Activated naive CD8-positive, alpha-beta T cell treated with anti-CD3 and anti-CD28 coated beads, Interleukin-2, amount 50 U/mL, for 16 hours (primary cell): ENCODE results near the gene PDGFB.

Experiments used
- DNase-seq: peaks from one replicate; pipeline ENCODE4 v3.0.0-alpha.2; 2020; ENCODE audit warnings: low read depth, low spot score

PDGFB gene

DNA sequence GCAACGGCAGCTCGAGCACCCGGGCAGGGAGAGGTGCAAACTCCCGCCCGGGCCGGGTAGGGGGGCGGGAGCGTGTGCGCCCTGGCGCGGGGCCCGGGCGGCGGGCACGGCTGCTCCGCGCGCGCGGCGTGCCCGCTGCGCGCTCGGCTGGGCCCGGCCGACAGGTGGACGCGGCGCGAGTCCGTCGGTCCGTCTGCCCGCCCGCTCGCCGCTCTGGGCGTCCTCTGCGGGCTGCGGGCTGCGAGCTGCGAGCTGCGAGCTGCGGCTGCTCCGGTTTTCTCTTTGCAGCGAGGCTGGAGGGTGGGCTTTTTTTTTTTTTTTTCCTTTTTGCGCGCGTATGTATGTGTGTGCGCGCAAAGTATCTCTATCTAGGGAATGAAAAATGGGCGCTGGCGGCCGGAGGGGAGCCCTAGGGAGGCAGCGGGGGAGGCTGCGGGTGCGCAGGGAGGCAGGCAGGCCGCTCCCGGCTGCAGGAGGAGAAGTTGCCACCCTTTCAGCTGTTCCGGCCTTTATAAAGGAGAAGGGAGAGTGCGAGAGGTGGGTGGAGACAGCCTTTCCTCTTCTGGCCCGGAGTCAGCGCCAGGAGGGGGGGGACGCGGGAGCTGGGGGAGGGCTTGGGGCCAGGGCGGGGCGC is at the start of gene PDGFB:
Gene PDGFB, minus strand, starts transcription at position 487 of the 634 bp plus-strand sequence. CDS start 1,019 bp downstream, outside the sequence.
- no peak for DNase-seq

DNA sequence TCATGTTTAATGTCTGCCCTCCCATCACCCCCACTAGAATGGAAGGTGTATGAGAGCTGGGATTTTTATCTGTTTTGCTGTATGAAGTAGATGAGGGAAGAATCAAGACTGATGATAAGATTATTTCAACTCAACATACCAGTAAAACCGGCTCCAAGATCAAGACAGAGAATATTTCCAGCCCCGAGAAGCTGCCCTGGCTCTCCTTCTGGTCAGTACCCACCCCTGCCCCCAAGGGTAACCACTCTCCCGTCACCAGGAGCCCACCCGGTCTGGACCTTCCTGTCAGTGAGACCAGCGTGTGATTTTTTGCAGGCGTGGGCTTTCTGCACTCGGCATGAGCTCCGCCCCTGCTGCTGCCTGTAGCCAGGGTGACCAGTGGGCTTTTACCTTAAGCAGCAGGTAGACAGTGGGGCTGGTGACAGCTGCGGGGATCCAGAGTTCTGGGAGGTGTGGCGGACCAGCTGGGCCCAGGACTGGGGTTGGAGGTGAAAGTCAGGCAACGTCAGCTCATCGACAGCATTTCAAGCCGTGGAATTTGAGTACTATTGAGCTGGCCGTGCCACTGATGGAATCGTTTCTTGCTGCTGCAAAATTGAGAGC is 49.1 kb upstream of the PDGFB start:
- DNase-seq = no peak

DNA sequence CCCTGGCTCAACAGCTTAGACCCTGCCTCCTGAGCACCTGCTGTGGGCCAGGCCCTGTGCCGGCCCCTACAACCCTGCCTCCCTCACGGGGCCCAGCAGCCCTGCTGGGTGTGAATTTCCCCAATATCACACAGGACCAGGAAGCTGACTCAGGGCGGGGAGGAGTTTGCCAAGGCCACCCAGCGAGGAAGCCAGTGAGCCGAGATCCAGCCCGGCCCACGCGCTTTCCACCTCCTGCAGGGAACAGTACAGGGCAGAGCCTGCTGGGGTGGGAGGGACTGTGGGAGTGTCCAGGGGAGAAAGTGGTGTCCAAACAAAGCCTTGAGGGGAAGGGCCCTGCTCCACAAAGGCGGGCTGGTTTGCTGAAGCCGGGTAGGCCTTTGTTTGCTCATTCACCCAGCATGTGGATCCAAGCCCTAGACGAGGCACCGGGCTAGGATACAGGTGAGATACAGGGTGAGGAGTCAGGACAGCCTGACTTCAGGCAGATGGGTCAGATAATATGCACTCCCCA is 47.8 kb upstream of the PDGFB start:
- DNase-seq = no peak

DNA sequence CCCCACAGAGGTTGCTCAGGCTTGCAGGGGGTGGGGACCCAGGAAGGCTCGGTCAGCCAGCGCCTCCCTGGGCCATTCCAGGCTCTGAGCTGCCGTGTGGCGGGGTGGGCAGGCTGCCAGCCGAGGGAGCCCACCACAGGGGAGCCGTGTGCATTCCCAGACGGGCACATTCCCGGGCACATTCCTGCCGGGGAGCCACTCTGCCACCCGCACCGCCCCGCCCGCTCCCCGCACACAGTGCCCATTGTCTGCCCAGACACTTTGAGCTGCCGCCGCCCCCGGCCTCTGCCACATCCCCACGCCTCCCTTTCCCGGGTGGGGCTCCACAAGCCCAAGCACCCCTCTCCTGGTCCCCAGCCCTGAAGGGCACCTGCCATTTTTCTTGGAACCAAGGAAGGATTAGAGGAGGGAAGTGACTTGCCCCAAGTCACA is 47.3 kb upstream of the PDGFB start:
- DNase-seq = no peak

DNA sequence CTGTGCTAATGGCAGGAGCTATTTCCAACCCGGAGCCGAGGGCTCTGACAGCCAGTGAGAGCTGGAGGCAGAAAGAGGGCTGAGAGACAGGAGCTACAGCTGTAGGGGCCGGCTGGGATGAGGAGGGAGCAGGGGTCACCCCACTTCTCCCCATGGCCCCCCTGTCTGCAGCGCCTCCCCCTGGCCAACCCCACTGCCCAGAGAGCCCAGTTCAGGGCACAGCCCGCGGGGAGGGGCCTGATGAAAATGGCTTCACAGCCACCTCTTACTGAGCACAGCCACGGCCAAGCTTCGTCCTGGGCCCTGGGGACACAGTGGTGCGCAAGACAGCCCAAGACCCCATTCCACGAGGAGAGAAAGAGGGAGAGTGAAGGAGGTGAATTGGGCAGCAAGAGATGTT is 46.7 kb upstream of the PDGFB start:
- DNase-seq = no peak

DNA sequence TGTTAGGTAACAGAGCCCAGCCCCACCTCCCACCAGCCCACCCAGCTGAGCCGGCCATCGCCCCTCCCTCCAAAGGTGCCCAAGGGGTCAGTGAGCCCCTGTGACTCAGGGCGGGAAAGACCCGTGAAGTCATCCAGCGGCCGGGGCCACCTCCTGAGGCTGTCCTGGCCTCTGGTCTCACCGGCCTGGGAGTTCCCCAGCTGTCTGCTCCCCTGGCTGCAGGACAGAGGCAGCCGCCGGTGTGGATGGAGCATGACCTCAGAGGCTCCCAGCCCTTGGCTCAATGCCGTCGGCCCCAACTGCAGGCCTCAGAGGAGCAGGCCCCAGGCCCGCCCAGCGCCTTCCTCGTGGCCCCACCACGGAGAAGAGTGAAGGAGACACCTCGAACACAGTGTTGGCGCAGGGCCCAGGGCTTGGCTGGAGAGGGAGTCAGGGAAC is 46.0 kb upstream of the PDGFB start:
- DNase-seq = no peak

DNA sequence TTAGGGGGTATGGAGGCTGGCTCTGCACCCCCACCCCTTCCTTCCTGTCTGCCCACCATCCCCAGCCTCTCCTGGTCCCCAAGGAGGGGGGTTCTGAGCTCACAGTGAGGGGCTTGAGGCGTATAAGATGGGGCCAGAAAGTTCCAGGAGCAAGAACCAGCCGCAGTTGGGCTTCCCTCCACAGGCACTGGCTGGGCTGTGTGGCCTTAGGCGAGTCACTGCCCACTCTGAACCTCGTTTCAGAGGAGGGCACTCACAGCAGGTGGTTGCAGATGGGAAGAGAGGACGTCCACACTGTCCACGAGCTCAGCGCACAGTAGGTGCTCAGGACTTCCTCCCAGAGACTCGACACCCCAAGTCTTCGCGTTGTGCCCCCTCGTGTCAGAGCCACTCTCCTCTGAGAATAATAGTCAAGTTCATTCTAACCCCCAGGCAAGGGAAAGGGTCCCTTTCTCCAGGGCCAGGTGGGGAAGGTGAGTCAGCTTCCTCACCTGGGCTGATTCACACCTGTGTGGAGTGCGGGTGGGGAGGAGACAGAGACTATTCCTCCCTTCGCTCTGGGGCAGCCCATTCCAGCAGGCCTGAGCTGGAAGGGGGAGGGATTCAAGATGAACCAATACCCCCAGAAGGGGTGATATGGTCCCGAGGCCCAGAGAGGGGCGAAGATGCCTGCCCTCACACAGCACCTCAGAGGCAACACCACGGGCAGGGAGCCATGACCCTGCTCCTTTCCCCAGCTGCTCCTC is 45.4 kb upstream of the PDGFB start:
- no peak for DNase-seq

DNA sequence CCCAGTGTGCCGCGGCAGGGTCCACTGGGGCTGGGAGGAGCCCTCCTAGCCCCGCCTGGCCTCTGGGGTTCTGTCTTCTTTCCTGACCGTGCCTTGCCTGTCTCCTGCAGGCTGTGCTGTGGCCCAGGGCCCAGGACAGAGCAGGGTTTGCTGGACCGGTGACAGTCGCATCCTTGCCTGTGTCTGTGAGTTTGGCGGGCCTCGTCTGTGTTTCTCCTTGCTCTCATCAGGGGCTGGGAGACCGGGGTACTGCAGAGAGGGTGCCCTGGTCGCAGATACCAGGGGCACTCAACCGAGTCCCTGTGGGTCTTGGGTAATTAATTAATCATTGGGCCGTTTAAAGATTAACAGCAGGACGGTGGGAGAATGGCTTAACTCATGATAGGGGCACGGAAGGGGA is 44.8 kb upstream of the PDGFB start:
- no peak for DNase-seq

DNA sequence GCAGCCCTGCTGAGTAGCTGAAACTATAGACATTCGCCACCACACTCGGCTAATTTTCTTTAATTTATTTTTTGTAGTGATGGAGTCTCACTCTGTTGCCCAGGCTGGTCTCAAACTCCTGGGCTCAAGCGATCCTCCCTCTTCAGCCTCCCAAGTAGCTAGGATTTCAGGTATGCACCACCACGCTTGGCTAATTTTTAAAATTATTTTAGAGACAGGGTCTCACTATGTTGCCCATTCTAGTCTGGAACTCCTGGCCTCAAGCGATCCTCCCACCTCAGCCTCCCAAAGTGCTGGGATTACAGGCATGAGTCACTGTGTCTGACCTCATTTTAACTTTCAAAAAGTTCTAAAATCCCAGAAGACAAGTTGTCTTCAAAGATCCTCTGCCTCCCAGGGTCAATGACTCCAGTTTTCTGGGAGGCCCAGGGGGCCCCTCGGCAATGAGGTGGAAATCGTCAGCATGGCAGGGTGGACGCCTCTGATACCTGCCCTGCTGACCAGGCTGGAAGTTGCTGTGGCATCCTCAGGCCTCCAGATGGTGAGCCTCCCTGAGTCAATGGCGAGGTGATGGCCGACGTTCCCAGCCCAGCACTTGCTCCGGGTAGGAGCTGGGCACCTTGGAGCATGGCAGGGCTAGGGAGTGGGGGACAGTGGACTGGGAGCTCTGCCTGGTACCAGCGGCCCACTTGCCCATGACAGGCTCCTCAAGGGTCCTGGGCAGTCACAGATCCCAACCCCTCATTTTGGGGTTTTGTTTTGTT is 43.5 kb upstream of the PDGFB start:
- no peak for DNase-seq

DNA sequence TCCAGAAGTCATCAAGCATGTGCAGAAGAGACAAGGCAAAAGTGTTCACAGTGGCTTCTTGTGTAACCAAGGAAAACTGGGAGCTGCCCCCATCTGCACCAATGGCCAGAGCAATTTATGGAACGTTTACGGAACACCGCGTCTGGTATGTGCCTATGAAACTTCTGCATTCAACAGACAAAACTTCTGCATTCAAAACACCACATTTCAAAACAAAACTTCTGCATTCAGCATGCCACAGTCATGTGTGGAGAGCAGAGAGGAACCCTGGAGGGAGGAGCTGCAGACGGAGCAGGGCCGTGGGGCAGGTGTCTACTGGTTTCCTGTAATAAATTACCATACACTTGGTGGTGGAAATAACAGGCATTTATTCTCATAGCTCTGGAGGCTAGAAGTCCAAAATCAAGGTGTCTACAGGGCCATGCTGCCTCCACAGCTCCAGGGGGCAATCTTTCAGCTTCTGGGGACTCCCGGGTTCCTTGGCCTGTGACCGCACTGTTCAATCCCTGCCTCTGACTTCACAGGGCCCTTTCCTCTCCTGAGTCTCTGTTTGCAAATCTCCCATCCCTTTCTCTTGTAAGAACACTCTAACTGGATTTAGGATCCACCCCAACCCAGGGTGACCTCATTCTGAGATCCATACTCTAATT is 42.4 kb upstream of the PDGFB start:
- no peak for DNase-seq

DNA sequence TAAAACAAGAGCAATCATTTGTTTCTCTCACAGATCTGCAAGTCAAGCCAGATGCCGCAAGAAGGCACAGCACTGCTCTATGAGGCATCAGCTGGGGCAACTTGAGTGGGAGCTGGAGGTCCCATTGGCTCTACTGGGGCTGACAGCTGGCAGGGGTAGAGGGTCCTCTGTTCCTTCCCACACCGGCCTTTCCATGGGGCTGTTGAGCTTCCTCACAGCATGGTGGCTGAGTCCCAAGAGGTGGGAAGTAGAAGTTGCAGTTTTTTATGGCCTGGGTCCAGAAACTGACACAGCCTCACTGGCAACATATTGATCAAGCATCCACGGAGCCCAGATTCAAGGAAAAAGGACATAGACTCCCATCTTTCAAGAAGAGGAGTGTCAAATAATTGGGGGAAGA is 40.2 kb upstream of the PDGFB start:
- no peak for DNase-seq

DNA sequence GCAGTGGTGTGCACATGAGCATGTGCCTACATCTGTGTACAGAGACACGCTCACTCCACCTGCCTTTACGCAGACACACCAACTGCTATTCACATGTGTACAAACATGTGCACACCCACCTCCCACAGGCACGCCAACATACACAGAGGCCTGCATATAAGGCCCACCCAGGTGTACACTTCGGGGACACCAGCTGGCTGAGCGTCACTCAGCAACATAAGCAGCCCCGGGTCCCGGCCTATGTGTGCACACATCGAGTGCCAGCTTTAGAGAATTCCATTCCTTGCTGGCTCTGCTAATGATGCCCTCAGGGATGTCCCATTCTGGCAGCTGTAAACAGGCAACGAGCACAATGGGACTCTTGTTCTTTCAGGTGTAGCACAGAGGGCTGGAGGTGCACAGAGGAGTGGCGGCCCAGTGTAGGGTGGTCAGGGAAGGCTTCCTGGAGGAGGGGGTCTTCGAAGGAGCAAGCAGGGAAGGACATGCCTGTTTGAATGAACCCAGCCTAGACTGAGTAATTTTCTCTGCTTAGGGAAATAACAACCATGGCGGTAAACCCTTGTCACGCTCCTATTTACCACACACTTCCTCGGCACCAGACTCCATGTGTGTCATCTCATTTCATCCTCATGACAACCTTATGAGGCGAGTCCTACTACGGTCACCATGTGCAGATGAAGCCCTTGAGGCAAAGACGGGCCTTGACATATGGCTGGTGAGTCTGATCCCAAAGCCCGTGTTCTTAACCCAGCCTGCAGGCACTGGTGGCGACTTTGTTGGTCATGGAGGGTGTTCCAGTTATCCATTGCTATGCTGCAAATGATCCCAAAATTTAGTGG is 39.6 kb upstream of the PDGFB start:
- no peak for DNase-seq

DNA sequence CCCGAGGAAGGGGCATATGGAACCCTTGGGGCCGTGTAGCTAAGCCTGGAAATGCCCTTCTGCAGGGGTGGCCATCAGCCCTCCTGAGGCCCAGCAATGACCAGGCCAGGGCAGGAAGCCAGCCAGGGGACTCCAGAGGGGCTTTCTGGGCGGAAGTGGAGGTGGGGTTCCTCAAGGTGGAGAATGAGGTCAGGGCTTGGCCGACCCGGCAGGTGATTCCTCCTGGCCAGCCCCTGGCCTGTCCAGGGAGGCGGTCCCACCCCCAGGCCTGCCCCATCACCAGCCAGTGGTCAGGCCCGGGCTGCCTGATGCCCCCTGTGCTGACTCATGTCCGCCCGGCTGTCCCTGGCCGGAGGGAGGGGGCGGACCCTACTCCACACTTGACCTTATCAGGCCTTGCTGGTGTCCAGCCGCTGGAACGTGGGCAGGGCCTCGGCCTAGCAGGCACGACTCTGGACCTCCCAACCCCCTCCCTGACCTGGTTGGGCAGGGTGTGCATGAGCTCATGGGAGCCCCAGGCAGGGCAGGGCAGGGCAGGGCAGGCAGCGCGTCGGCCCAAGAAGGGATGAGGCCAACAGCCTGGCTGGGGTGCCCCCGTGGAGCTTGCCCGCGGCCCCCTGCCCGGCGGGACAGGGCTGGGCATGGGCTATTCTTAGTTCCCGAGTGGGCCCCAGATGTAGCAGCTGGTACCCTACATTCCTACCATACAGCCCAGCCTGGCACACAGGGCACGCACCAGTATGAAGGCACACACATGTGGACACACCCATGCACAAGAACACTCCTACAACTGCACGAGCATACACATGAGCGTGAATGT is 38.8 kb upstream of the PDGFB start:
- DNase-seq = no peak

DNA sequence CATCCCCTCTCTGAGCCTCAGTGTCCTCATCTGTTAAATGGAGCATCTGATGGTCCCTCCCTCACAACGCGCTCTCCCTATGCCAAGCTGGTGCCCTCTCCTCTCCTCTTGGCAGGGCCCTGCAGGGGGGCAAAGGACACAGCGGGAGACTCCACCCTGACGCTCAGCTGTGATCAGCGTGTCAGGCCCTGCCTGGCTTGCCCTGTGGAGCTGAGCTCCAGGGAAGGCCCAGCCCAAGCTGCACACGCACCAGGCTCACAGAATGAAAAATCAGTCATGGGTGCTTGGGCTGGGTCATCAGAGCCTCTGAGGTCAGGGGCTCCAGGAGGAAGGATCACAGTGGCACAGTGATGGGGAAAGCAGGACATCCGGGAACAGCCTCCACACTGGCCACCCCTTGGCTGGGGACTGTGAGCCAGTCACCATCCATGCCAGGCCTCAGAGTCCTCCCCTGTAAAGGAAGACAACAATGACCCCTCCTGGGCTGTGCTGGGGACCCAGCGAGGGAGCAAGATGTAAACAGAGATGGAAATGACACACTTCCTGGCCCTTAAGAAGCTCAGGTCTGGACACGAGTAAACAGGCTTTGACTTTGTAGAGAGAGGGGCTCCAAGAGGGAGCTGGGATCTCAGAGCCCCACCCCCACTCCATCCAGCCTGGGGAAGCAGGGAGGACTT is 38.0 kb upstream of the PDGFB start:
- no peak for DNase-seq

DNA sequence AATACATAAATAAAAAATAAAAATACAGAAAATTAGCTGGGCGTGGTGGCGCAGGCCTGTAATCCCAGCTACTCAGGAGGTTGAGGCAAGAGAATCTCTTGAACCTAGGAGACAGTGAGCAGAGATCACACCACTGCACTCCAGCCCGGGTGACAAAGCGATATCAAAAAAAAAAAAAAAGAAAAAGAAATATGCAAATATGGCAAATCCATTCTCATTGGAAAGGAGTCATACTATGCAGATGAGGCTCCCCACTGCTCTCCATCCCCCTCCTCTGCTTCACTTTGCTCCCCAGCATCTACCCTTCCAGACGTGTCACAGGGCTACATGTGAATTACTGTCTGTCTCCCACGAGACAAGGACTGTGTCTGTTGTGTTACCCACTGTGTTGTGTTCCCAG is 36.3 kb upstream of the PDGFB start:
- no peak for DNase-seq

DNA sequence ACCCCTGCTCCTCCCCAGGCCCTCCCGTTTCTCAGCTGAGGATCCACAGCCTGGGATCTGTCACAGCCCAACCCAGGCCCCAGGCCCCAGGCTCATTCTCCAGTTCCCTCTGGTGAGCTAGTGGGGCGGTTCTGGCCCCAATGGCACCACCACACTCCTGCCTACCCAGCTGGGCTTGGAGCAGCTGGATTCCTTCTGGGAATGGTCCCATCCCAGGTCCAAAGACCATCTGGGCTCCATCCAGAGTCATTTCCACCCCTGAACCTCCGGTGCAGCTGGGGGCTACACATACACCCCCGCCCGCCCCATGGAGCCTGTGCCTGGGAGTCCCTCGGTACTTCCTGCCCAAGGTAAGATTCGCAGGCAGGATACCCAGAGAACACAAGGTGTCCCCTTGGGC is 35.5 kb upstream of the PDGFB start:
- DNase-seq = no peak

DNA sequence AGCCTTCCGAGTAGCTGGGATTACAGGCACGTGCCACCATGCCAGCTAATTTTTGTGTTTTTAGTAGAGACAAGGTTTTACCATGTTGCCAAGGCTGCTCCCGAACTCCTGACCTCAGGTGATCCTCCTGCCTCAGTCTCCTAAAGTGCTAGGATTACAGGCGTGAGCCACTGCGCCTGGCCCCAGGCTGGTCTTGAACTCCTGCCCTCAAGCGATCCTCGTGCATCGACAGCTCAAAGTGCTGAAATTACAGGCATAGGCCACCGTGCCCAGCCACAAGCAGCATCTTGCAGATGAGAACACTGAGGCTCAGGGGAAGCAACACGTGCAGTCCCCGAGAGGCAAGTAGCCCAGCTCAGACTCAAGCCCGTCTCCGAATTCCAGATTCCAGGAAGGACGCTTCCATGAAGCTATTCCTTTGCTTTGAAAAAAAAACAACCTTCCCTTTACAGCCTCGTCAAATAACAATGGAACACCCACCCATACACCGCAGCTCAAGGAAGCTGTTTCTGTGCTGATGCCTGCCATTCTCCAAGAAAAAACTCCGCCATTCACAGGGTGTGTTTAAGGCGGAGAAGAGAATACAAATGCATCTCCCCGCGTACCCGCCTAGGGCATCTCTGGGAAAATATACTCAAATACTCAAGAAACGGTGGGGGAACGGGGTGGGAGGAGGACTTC is 34.5 kb upstream of the PDGFB start:
- no peak for DNase-seq

DNA sequence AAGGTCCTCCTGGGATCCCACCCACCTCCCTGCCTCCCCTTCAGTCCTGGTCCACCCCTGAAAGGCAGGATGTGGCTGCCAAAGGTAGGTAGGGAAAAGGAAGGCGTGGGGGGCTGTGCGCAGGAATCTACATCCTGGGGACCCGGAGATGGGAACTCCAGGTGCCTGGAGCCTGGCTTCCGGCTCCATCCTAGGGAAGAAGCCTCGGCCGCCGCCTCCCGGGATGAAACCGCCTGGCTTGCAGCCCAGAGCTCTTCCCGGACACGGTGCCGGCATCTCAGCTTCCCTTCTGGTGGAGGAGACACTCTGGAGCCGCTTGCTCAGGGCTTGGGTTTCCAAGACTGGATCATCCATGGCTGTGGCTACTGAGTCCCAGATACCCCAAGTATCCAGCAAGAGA is 33.3 kb upstream of the PDGFB start:
- DNase-seq = no peak
